A549 (cell line): ENCODE results near the gene SMOC1. TPM values are rescaled to one million over a fixed set of nuclear protein-coding genes. Genes with fewer than 3 reads are reported as not detected.

Source experiments
- ATAC-seq, 2 experiments: fragments of 200-7000 bp in 1 of 2; fragments of >200 bp in 1 of 2; cut with Nextera tagmentation in 1 of 2; cut with Tn5 transposase in 1 of 2; 3 replicates each; pipeline versions ENCODE4 v1.8.0 to v1.9.1; 2018 to 2020; ENCODE audit warnings: mild to moderate bottlenecking in 1 of 2, moderate library complexity in 1 of 2
- CTCF ChIA-PET: fragments of 300-600 bp; sonication (Branson Sonifier 250); formaldehyde crosslinking; extraction: SDS; loops from one replicate; lab custom pipeline; 2021; ENCODE audit warnings: antibody characterized with exemption, inconsistent platforms; lab: Yijun Ruan, JAX
- POLR2A ChIA-PET: fragments of 350-600 bp; formaldehyde crosslinking; extraction: SDS; loops from one replicate; lab custom pipeline; 2021; ENCODE audit warnings: antibody characterized with exemption, inconsistent platforms; lab: Yijun Ruan, JAX
- DNase-seq, 2 experiments: peaks; one replicate each; pipeline versions ENCODE4 v3.0.0 to v3.0.0-alpha.2; 2011 to 2016; ENCODE audit warnings: low read depth in 1 of 2, low spot score in 1 of 2
- FAIRE-seq: peaks from 2 replicates; lab custom pipeline; 2011; peaks lifted over from hg19 to GRCh38; lab: Jason Lieb, UNC
- H3K27ac ChIP-seq, 2 experiments: fragments of >200 bp; sonication (Bioruptor Twin); formaldehyde crosslinking; 3 replicates each; pipeline ENCODE4 v1.5.1; 2016 to 2017
- H3K4me1 ChIP-seq: fragments of >200 bp; sonication (Bioruptor Twin); formaldehyde crosslinking; 3 replicates; pipeline ENCODE4 v1.6.1; 2016
- H3K4me2 ChIP-seq: fragments of >200 bp; sonication (Bioruptor Twin); formaldehyde crosslinking; 3 replicates; pipeline ENCODE4 v1.6.1; 2016
- H3K4me3 ChIP-seq: fragments of >200 bp; sonication (Bioruptor Twin); formaldehyde crosslinking; 3 replicates; pipeline ENCODE4 v1.5.1; 2016
- H3K9me3 ChIP-seq: fragments of >200 bp; sonication (Bioruptor Twin); formaldehyde crosslinking; 3 replicates; pipeline ENCODE4 v1.6.1; 2016
- EHF ChIP-seq: fragments of 250-450 bp; sonication (Bioruptor Pico); IDR thresholded peaks from 2 replicates; pipeline ENCODE4 v1.5.0; 2020; ENCODE audit warnings: mild to moderate bottlenecking
- EP300 ChIP-seq, 2 experiments: fragments of >200 bp; sonication (Bioruptor Twin); formaldehyde crosslinking; IDR thresholded peaks; 2 replicates in 1 of 2; 3 replicates in 1 of 2; pipeline ENCODE4 v1.6.1; 2016 to 2017
- FOXS1 ChIP-seq: fragments of 250-450 bp; sonication (Bioruptor Pico); IDR thresholded peaks from 2 replicates; pipeline ENCODE4 v1.5.0; 2020; ENCODE audit warnings: mild to moderate bottlenecking, moderate library complexity
- HDAC2 ChIP-seq: fragments of 200-600 bp; sonication (generic); IDR thresholded peaks from 2 replicates; pipeline ENCODE4 v1.6.1; 2016
- HOXA7 ChIP-seq: fragments of 250-450 bp; sonication (Bioruptor Pico); IDR thresholded peaks from 2 replicates; pipeline ENCODE4 v1.5.0; 2020; ENCODE audit warnings: mild to moderate bottlenecking, moderate library complexity
- HOXB5 ChIP-seq: fragments of 250-450 bp; sonication (Bioruptor Pico); IDR thresholded peaks from 2 replicates; pipeline ENCODE4 v1.5.0; 2020; ENCODE audit warnings: mild to moderate bottlenecking, moderate library complexity
- JUN ChIP-seq, 2 experiments: fragments of >200 bp; sonication (Bioruptor Twin); formaldehyde crosslinking; IDR thresholded peaks; 2 replicates in 1 of 2; 3 replicates in 1 of 2; pipeline ENCODE4 v1.6.1; 2016 to 2017
- JUNB ChIP-seq: fragments of >200 bp; sonication (Bioruptor Twin); formaldehyde crosslinking; IDR thresholded peaks from 2 replicates; pipeline ENCODE4 v1.6.1; 2016
- RFX5 ChIP-seq: fragments of 450-650 bp; IDR thresholded peaks from 2 replicates; pipeline ENCODE4 v1.7.1; 2014; ENCODE audit warnings: antibody characterized with exemption, mild to moderate bottlenecking, moderate library complexity
- RNF2 ChIP-seq: fragments of 200-600 bp; sonication (generic); IDR thresholded peaks from 2 replicates; pipeline ENCODE4 v1.6.1; 2016; ENCODE audit warnings: low read depth, mild to moderate bottlenecking, antibody characterized with exemption, moderate library complexity, borderline replicate concordance
- SMC3 ChIP-seq: fragments of >200 bp; sonication (Bioruptor Twin); formaldehyde crosslinking; IDR thresholded peaks from 3 replicates; pipeline ENCODE4 v1.6.1; 2018; ENCODE audit warnings: inconsistent platforms
- SREBF2 ChIP-seq: fragments of 450-650 bp; IDR thresholded peaks from 2 replicates; pipeline ENCODE4 v1.6.1; 2014; ENCODE audit warnings: mild to moderate bottlenecking, moderate library complexity
- TFCP2L1 ChIP-seq: fragments of 250-450 bp; sonication (Bioruptor Pico); IDR thresholded peaks from 2 replicates; pipeline ENCODE4 v1.5.0; 2021; ENCODE audit warnings: mild to moderate bottlenecking
- ZC3H11A ChIP-seq: fragments of 450-650 bp; IDR thresholded peaks from 2 replicates; pipeline ENCODE4 v1.6.1; 2014; ENCODE audit warnings: antibody characterized with exemption, mild to moderate bottlenecking
- ZNF302 ChIP-seq: fragments of 250-450 bp; sonication (Bioruptor Pico); IDR thresholded peaks from 2 replicates; pipeline ENCODE4 v1.9.0; 2021; ENCODE audit warnings: inconsistent platforms, mild to moderate bottlenecking, moderate library complexity
- ZSCAN20 ChIP-seq: fragments of 250-450 bp; sonication (Bioruptor Pico); IDR thresholded peaks from 2 replicates; pipeline ENCODE4 v1.8.0; 2022; ENCODE audit warnings: mild to moderate bottlenecking, moderate library complexity
- WGBS: methylation state at CpG from one replicate; pipeline ENCODE4 v1.1.6; 2017; ENCODE audit errors: missing lambda C conversion rate; 5-methylcytosine and 5-hydroxymethylcytosine counted together
- polyA plus RNA-seq, 4 experiments: library from polyadenylated mRNA; depleted of rRNA in 3 of 4; stranded (reverse); fragments of >200 nt; fragmentation: RNase III in 1 of 4; extraction: RNeasy Plus Mini Kit Qiagen cat#74134 plus additional on column Dnase treatment in 1 of 4; gene quantifications; 2 replicates in 3 of 4; 3 replicates in 1 of 4; pipeline ENCODE4 v1.2.3, GENCODE V29; 2011 to 2017
- TF ChIP-seq, protein P1 (sequence below): IDR thresholded peaks from 2 replicates; pipeline ENCODE4 v1.6.1; 2012
- TF ChIP-seq, protein P2 (sequence below): IDR thresholded peaks from 2 replicates; pipeline ENCODE4 v1.6.1; 2012
- TF ChIP-seq, protein P3 (sequence below): fragments of 250-450 bp; sonication (Bioruptor Pico); IDR thresholded peaks from 2 replicates; pipeline ENCODE4 v1.5.0; 2021; ENCODE audit warnings: mild to moderate bottlenecking, moderate library complexity, borderline replicate concordance
- TF ChIP-seq, protein P4 (sequence below): fragments of 200-600 bp; sonication (generic); IDR thresholded peaks from 2 replicates; pipeline ENCODE4 v1.6.1; 2016; ENCODE audit warnings: antibody characterized with exemption, mild to moderate bottlenecking, moderate library complexity
- TF ChIP-seq, protein P5 (sequence below): fragments of 250-450 bp; sonication (Bioruptor Pico); IDR thresholded peaks from 2 replicates; pipeline ENCODE4 v1.5.0; 2020; ENCODE audit warnings: low read depth, mild to moderate bottlenecking, moderate library complexity
- TF ChIP-seq, protein P6 (sequence below): IDR thresholded peaks from 2 replicates; pipeline ENCODE4 v1.6.1; 2012; ENCODE audit warnings: low read depth, borderline replicate concordance

SMOC1 gene
- polyA plus RNA-seq, 2 of the 4 experiments (the other 2 are of a cell fraction): 12.2 to 18.4 TPM

DNA sequence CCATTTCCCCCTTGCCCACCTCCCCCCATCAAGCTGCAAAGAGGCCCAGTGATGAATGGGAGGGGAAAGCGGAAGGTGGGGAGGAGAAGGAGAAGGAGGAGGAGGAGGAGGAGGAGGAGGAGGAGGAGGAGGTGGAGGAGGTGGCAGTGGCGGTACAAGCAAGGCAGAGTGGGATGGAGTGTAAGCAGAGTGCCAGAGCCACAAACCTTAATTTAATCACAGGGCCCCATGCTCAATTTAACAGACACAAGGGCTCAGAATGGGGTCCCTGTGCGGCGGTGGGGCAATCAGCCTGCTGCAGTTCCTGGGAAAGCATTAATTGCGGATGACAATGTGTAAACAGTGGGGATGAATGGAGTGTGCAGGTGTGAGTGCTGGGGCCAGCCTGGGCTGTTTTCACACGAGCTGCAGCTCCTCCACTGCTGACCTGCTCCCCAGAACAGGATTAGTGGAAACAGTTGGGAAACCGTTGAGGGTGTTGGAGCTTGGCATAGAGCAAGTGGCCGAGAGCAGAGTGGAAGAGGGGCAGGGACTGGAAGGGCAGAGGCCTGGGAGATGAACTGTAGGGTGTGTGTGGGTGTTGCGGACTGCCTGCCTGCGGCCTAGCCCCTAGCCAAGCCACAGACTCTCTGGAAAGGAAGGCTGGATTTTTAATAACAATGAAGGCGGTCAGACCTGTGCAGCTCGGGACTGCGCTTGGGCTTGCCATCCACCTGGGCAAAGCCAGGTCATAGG lies 36.4 kb upstream of the SMOC1 start:
- FAIRE-seq: no peak
- no peak for DNase-seq
- ChIA-PET POLR2A (no interaction called here), CTCF (interaction anchor here (0.8 to 3.8 kb wide), 2 partner anchors 25 to 185 kb away, joined by 4 to 18 read pairs; no protein-coding TSS in a partner anchor)
- Histone ChIP-seq H3K4me3 (no peak overlapping the region), H3K9me3 (no peaks in the 10 kb centered on the region), H3K4me1 (peaks cover 3% of the 10 kb centered on the region; the same call in 1 of the 3 replicates), H3K27ac (no peak overlapping the region), H3K4me2 (no peak overlapping the region)
- TF ChIP-seq, protein P1, sequence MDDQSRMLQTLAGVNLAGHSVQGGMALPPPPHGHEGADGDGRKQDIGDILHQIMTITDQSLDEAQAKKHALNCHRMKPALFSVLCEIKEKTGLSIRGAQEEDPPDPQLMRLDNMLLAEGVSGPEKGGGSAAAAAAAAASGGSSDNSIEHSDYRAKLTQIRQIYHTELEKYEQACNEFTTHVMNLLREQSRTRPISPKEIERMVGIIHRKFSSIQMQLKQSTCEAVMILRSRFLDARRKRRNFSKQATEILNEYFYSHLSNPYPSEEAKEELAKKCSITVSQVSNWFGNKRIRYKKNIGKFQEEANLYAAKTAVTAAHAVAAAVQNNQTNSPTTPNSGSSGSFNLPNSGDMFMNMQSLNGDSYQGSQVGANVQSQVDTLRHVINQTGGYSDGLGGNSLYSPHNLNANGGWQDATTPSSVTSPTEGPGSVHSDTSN: no peak
- TF ChIP-seq ZNF302 (no peak), RFX5 (no peak), SREBF2 (no peak), ZSCAN20 (CRISPR knock-in tag) (no peak), JUN (IDR thresholded peaks at IDR 0.05) (no peak), ZC3H11A (no peak), SMC3 (no peak), EHF (CRISPR knock-in tag) (no peak), TFCP2L1 (CRISPR knock-in tag) (no peak)
- TF ChIP-seq, protein P2, sequence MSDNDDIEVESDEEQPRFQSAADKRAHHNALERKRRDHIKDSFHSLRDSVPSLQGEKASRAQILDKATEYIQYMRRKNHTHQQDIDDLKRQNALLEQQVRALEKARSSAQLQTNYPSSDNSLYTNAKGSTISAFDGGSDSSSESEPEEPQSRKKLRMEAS: no peak
- TF ChIP-seq, protein P3, sequence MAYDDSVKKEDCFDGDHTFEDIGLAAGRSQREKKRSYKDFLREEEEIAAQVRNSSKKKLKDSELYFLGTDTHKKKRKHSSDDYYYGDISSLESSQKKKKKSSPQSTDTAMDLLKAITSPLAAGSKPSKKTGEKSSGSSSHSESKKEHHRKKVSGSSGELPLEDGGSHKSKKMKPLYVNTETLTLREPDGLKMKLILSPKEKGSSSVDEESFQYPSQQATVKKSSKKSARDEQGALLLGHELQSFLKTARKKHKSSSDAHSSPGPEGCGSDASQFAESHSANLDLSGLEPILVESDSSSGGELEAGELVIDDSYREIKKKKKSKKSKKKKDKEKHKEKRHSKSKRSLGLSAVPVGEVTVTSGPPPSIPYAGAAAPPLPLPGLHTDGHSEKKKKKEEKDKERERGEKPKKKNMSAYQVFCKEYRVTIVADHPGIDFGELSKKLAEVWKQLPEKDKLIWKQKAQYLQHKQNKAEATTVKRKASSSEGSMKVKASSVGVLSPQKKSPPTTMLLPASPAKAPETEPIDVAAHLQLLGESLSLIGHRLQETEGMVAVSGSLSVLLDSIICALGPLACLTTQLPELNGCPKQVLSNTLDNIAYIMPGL (CRISPR knock-in tag): no peak
- TF ChIP-seq, protein P4, sequence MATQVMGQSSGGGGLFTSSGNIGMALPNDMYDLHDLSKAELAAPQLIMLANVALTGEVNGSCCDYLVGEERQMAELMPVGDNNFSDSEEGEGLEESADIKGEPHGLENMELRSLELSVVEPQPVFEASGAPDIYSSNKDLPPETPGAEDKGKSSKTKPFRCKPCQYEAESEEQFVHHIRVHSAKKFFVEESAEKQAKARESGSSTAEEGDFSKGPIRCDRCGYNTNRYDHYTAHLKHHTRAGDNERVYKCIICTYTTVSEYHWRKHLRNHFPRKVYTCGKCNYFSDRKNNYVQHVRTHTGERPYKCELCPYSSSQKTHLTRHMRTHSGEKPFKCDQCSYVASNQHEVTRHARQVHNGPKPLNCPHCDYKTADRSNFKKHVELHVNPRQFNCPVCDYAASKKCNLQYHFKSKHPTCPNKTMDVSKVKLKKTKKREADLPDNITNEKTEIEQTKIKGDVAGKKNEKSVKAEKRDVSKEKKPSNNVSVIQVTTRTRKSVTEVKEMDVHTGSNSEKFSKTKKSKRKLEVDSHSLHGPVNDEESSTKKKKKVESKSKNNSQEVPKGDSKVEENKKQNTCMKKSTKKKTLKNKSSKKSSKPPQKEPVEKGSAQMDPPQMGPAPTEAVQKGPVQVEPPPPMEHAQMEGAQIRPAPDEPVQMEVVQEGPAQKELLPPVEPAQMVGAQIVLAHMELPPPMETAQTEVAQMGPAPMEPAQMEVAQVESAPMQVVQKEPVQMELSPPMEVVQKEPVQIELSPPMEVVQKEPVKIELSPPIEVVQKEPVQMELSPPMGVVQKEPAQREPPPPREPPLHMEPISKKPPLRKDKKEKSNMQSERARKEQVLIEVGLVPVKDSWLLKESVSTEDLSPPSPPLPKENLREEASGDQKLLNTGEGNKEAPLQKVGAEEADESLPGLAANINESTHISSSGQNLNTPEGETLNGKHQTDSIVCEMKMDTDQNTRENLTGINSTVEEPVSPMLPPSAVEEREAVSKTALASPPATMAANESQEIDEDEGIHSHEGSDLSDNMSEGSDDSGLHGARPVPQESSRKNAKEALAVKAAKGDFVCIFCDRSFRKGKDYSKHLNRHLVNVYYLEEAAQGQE: no peak
- 56% methylated on average over 13 of the region's 13 CpGs for WGBS
- ATAC-seq: no peak

DNA sequence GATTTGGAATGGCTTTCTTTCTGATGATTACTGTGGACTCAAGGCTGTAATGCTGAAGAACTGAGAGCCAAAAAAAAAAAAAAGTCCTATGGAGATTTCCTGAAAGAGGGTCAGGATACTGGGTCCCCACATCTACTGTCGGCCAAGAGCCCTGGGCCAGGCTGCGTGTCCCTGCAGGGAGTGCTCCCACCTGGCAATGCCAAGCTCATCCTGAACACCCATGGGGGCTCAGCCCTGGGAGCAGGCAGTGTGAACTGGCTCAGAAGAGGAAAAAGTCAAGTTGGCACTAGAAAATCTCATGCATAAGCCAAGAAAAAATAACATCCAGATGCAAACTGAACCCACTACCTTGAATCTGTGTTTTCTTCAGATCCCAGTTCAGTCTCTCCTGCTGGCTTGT lies 35.0 kb upstream of the SMOC1 start:
- no peak for FAIRE-seq
- Histone ChIP-seq H3K4me1 (peaks cover 3% of the 10 kb centered on the region; the same call in 1 of the 3 replicates), H3K9me3 (no peaks in the 10 kb centered on the region), H3K4me3 (no peak overlapping the region), H3K4me2 (no peak overlapping the region), H3K27ac (no peak overlapping the region)
- 77% methylated on average over 2 of the region's 2 CpGs for WGBS
- POLR2A ChIA-PET: no interaction called here
- DNase-seq: no peak
- TF ChIP-seq, protein P4: no peak
- TF ChIP-seq HDAC2 (no peak), JUNB (no peak), EHF (CRISPR knock-in tag) (no peak), HOXA7 (CRISPR knock-in tag) (no peak), FOXS1 (CRISPR knock-in tag) (no peak), RNF2 (no peak), EP300 (IDR thresholded peaks at IDR 0.05) (no peak), HOXB5 (CRISPR knock-in tag) (no peak)
- TF ChIP-seq, protein P5, sequence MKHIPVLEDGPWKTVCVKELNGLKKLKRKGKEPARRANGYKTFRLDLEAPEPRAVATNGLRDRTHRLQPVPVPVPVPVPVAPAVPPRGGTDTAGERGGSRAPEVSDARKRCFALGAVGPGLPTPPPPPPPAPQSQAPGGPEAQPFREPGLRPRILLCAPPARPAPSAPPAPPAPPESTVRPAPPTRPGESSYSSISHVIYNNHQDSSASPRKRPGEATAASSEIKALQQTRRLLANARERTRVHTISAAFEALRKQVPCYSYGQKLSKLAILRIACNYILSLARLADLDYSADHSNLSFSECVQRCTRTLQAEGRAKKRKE (CRISPR knock-in tag): no peak
- TF ChIP-seq, protein P2: no peak
- TF ChIP-seq, protein P6, sequence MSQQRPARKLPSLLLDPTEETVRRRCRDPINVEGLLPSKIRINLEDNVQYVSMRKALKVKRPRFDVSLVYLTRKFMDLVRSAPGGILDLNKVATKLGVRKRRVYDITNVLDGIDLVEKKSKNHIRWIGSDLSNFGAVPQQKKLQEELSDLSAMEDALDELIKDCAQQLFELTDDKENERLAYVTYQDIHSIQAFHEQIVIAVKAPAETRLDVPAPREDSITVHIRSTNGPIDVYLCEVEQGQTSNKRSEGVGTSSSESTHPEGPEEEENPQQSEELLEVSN: no peak
- no peak for ATAC-seq
- CTCF ChIA-PET: interaction anchor here (3.8 to 5.6 kb wide), 2 partner anchors 26 to 184 kb away, joined by 15 to 18 read pairs; no protein-coding TSS in a partner anchor
